IMR-90 (cell line): Measurements from ENCODE around the gene PYROXD2. TPM values are rescaled to one million over a fixed set of nuclear protein-coding genes. Genes with fewer than 3 reads are reported as not detected.

Experiments
- ATAC-seq: fragments of 200-7000 bp; cut with Tn5 transposase; 2 replicates; pipeline ENCODE4 v1.9.1; 2020; ENCODE audit warnings: low read depth, mild to moderate bottlenecking, moderate library complexity
- BruUV-seq: library from RNA; stranded (reverse); fragments of 400-500 nt; replicated peaks from 2 replicates; lab custom pipeline; 2021; lab: Mats Ljungman, UMichigan
- CTCF ChIA-PET: fragments of 300-600 bp; formaldehyde crosslinking; extraction: SDS; loops from one replicate; lab custom pipeline; 2021; ENCODE audit warnings: antibody characterized with exemption; lab: Yijun Ruan, JAX
- POLR2A ChIA-PET: fragments of 300-600 bp; sonication (Branson Sonifier 250); formaldehyde crosslinking; loops from one replicate; lab custom pipeline; 2022; ENCODE audit warnings: antibody characterized with exemption; ENCODE audit not compliant: unreplicated experiment; lab: Charles Lee
- DNase-seq: peaks from one replicate; pipeline ENCODE4 v3.0.0; 2013
- H2AFZ ChIP-seq: replicated peaks from 2 replicates; pipeline ENCODE3; 2013; ENCODE audit warnings: low read length, mild to moderate bottlenecking; ENCODE audit not compliant: poor library complexity
- H2AK5ac ChIP-seq: 2 replicates; pipeline ENCODE4 v1.6.1; 2013; ENCODE audit warnings: low read depth, low read length, inconsistent platforms
- H2AK9ac ChIP-seq: replicated peaks from 2 replicates; pipeline ENCODE3; 2013; ENCODE audit warnings: mild to moderate bottlenecking, low read depth, low read length, moderate library complexity; ENCODE audit not compliant: poor library complexity
- H2BK120ac ChIP-seq: 2 replicates; pipeline ENCODE4 v1.6.1; 2013; ENCODE audit warnings: low read depth, low read length, inconsistent platforms
- H2BK15ac ChIP-seq: 3 replicates; pipeline ENCODE4 v1.6.1; 2013; ENCODE audit warnings: low read depth, low read length, inconsistent platforms
- H2BK20ac ChIP-seq: 2 replicates; pipeline ENCODE4 v1.6.1; 2013; ENCODE audit warnings: low read depth, mild to moderate bottlenecking, inconsistent platforms, low read length, moderate library complexity
- H2BK5ac ChIP-seq: 2 replicates; pipeline ENCODE4 v1.6.1; 2013; ENCODE audit warnings: mild to moderate bottlenecking, low read depth, low read length, inconsistent platforms; ENCODE audit not compliant: poor library complexity, severe bottlenecking
- H3K14ac ChIP-seq: replicated peaks from 2 replicates; pipeline ENCODE4 v1.6.1; 2013; ENCODE audit warnings: low read depth, low read length, inconsistent platforms
- H3K18ac ChIP-seq: 2 replicates; pipeline ENCODE4 v1.6.1; 2013; ENCODE audit warnings: low read depth, low read length, control low read depth
- H3K23ac ChIP-seq: 2 replicates; pipeline ENCODE4 v1.6.1; 2013; ENCODE audit warnings: low read depth, low read length, inconsistent platforms
- H3K27ac ChIP-seq: 2 replicates; pipeline ENCODE4 v1.5.1; 2013; ENCODE audit warnings: mild to moderate bottlenecking, control low read depth, low read length; ENCODE audit not compliant: insufficient read depth
- H3K27me3 ChIP-seq: 2 replicates; pipeline ENCODE4 v1.6.1; 2013; ENCODE audit warnings: low read length; ENCODE audit not compliant: control insufficient read depth, insufficient read depth
- H3K36me3 ChIP-seq: 2 replicates; pipeline ENCODE4 v1.6.1; 2013; ENCODE audit warnings: low read length, mixed read lengths; ENCODE audit not compliant: control insufficient read depth, insufficient read depth
- H3K4ac ChIP-seq: 2 replicates; pipeline ENCODE4 v1.6.1; 2013; ENCODE audit warnings: low read depth, low read length, inconsistent platforms
- H3K4me1 ChIP-seq: 2 replicates; pipeline ENCODE4 v1.6.1; 2013; ENCODE audit warnings: low read length, mixed read lengths; ENCODE audit not compliant: control insufficient read depth, insufficient read depth
- H3K4me2 ChIP-seq: 2 replicates; pipeline ENCODE4 v1.6.1; 2013; ENCODE audit warnings: low read depth, mild to moderate bottlenecking, control low read depth, low read length, moderate library complexity
- H3K4me3 ChIP-seq: 2 replicates; pipeline ENCODE4 v1.5.1; 2013; ENCODE audit warnings: low read depth, mild to moderate bottlenecking, control low read depth, low read length, moderate library complexity; ENCODE audit not compliant: insufficient read depth
- H3K56ac ChIP-seq: 2 replicates; pipeline ENCODE4 v1.6.1; 2013; ENCODE audit warnings: low read length, inconsistent platforms; ENCODE audit not compliant: insufficient read depth; ENCODE audit errors: extremely low read depth
- H3K79me1 ChIP-seq, 2 experiments: 2 replicates each; pipeline ENCODE4 v1.6.1; 2013; ENCODE audit warnings: low read length in 2 of 2, inconsistent platforms in 1 of 2, low read depth in 1 of 2
- H3K9ac ChIP-seq: 2 replicates; pipeline ENCODE4 v1.6.1; 2013; ENCODE audit warnings: low read depth, low read length, control low read depth
- H3K9me1 ChIP-seq: 2 replicates; pipeline ENCODE4 v1.6.1; 2013; ENCODE audit warnings: low read length, inconsistent platforms; ENCODE audit not compliant: insufficient read depth
- H3K9me3 ChIP-seq: 2 replicates; pipeline ENCODE4 v1.6.1; 2013; ENCODE audit warnings: low read length; ENCODE audit not compliant: control insufficient read depth, insufficient read depth
- H4K20me1 ChIP-seq: 2 replicates; pipeline ENCODE4 v1.6.1; 2013; ENCODE audit warnings: low read length, inconsistent platforms; ENCODE audit not compliant: insufficient read depth
- H4K5ac ChIP-seq: 2 replicates; pipeline ENCODE4 v1.6.1; 2013; ENCODE audit warnings: mild to moderate bottlenecking, low read depth, low read length, control low read depth
- H4K8ac ChIP-seq, 2 experiments: 2 replicates each; pipeline ENCODE4 v1.6.1; 2013; ENCODE audit warnings: low read depth in 2 of 2, low read length in 2 of 2, control low read depth in 1 of 2, inconsistent platforms in 1 of 2
- H4K91ac ChIP-seq: 2 replicates; pipeline ENCODE4 v1.6.1; 2013; ENCODE audit warnings: low read depth, low read length, inconsistent platforms; ENCODE audit not compliant: insufficient read depth
- CEBPB ChIP-seq: IDR thresholded peaks from 2 replicates; pipeline ENCODE4 v1.6.1; 2012; ENCODE audit warnings: low read depth, low read length, improper control_type of control experiment
- MAFK ChIP-seq: IDR thresholded peaks from 2 replicates; pipeline ENCODE4 v1.6.1; 2012; ENCODE audit warnings: low read depth, low read length, improper control_type of control experiment
- MXI1 ChIP-seq: IDR thresholded peaks from 2 replicates; pipeline ENCODE4 v1.6.1; 2012; ENCODE audit warnings: low read depth, mild to moderate bottlenecking, low read length, moderate library complexity, borderline replicate concordance
- RCOR1 ChIP-seq: IDR thresholded peaks from 2 replicates; pipeline ENCODE4 v1.6.1; 2012; ENCODE audit warnings: mild to moderate bottlenecking, low read length, improper control_type of control experiment; ENCODE audit not compliant: insufficient replicate concordance
- RFX5 ChIP-seq: IDR thresholded peaks from 2 replicates; pipeline ENCODE4 v1.8.0; 2012; ENCODE audit warnings: low read depth, mild to moderate bottlenecking, low read length, moderate library complexity
- SMC3 ChIP-seq: fragments of 150-350 bp; IDR thresholded peaks from 2 replicates; pipeline ENCODE4 v1.6.1; 2016; ENCODE audit warnings: low read depth, mild to moderate bottlenecking, antibody characterized with exemption, low read length, moderate library complexity
- WGBS, 2 experiments: methylation state at CpG; one replicate each; pipeline versions ENCODE4 v1.1.5 to v1.1.7; 2013; ENCODE audit warnings: missing lambda C conversion rate in 2 of 2; ENCODE audit not compliant: insufficient read length in 1 of 2; ENCODE audit errors: extremely low coverage in 2 of 2; 5-methylcytosine and 5-hydroxymethylcytosine counted together
- dilution Hi-C: fragments of 300-500 bp; cut with HindIII; formaldehyde crosslinking; loops from one replicate; pipeline ENCODE4 v1.14.3; 2018; ENCODE audit warnings: low sequenced_read_pairs; ENCODE audit not compliant: unreplicated experiment
- in situ Hi-C: fragments of 300-500 bp; cut with MboI; formaldehyde crosslinking; loops from 3 replicates; pipeline ENCODE4 v1.14.3; 2019; ENCODE audit warnings: low sequenced_read_pairs, inconsistent platforms, mixed read lengths
- intact Hi-C: fragments of 100-400 bp; cut with micrococcal nuclease; formaldehyde crosslinking; loops from 2 replicates; pipeline ENCODE4 v1.10.0; 2022
- polyA plus RNA-seq, 3 experiments: library from polyadenylated mRNA; depleted of rRNA; stranded (reverse); fragments of >200 nt; gene quantifications; 2 replicates each; pipeline ENCODE4 v1.2.3, GENCODE V29; 2012; ENCODE audit warnings: low replicate concordance in 1 of 3
- total RNA-seq: library from RNA; depleted of rRNA; stranded (reverse); fragments of >200 nt; gene quantifications from 2 replicates; pipeline ENCODE4 v1.2.3, GENCODE V29; 2012
- TF ChIP-seq, protein P1 (sequence below): fragments of 150-350 bp; IDR thresholded peaks from 2 replicates; pipeline ENCODE4 v1.6.1; 2016; ENCODE audit warnings: low read depth, mild to moderate bottlenecking, low read length, moderate library complexity, borderline replicate concordance

PYROXD2 gene
- total and polyA plus RNA-seq, 2 of the 4 experiments (the other 2 are of a cell fraction): 6.5 to 16.3 TPM

DNA sequence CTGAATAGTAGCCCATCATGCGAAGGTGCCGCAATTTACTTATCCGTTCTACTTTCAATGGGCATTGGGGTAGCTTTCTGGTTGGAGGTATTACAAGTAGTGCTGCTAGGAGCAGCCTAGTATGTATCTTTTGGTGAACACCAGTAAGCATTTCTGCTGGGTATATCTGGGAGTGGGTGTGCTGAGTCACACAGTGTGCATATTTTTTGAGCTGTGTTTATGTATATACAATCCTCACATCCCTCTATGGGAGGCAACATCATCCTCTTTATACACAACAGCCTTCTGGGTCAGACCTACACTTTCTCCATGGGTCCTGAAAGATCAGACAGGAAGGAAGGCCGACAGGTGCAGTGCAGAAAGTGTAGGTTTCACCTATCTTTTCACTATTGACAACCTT lies 36.3 kb downstream of the PYROXD2 start (continued):
- no peak for TF ChIP-seq SMC3

DNA sequence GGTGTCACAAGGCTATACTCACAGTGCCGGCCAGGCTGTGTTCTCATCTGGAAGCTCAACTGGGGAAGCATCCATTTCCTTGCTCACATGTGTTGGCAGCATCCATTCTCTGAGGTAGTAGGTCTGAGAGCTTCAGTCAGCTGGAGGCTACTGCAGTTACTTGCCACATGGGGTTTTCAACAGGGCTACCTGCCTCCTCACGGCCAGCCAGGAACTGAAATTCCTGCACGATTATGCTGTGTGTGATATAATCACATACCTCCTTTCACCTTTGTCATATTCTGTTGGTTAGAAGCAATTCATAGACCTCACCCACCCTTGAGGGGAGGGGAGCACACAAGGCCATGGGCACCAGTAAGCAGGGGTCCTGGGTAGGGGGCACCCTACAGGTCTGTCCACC lies 37.4 kb downstream of the PYROXD2 start:
- dilution Hi-C loops: no loop called here
- intact Hi-C loops: no loop called here
- H3K9me1 ChIP-seq: peaks cover 29% of the 10 kb centered on the region

More for the DNA sequence above, 37.4 kb downstream of the PYROXD2 start:
- Histone ChIP-seq H4K5ac (no peak overlapping the region; the same call in 1 of the 2 replicates), H3K14ac (peak overlapping the region; percentile 26; the same call in 1 of the 2 replicates), H3K4me3 (no peak overlapping the region), H4K8ac (0 out of 4 replicates have a peak overlapping the region, but pooled peaks of 1 of the 2 experiments have one; percentile 7), H2BK5ac (peak overlapping the region; percentile 17), H3K9me3 (peaks cover 2% of the 10 kb centered on the region; the same call in 1 of the 2 replicates), H2BK120ac (peak overlapping the region; percentile 52), H4K91ac (peak overlapping the region; percentile 31; the same call in 1 of the 2 replicates), H3K4ac (peak overlapping the region; percentile 61), H4K20me1 (no peaks in the 10 kb centered on the region), H3K56ac (no peak overlapping the region), H2BK15ac (peak overlapping the region; percentile 55; the same call in 1 of the 3 replicates), H2AK9ac (peak overlapping the region; percentile 20), H3K4me2 (no peak overlapping the region), H2AK5ac (peak overlapping the region; percentile 47), H3K36me3 (no peaks in the 10 kb centered on the region), H3K79me1 (no peaks in the 10 kb centered on the region; a peak in 1 of 4 replicates), H3K23ac (no peak overlapping the region), H3K27me3 (no peaks in the 10 kb centered on the region), H2BK20ac (peak overlapping the region; percentile 64; the same call in 1 of the 2 replicates), H3K9ac (no peak overlapping the region), H2AFZ (no peak overlapping the region), H3K18ac (peak overlapping the region; percentile 63; the same call in 1 of the 2 replicates), H3K4me1 (peaks cover 41% of the 10 kb centered on the region), H3K27ac (no peak overlapping the region)
- BruUV-seq: no TSS peak
- POLR2A ChIA-PET: no interaction called here
- TF ChIP-seq MXI1: no peak
- no peak for TF ChIP-seq RCOR1
- no peak for TF ChIP-seq MAFK
- no peak for TF ChIP-seq RFX5
- TF ChIP-seq, protein P1, sequence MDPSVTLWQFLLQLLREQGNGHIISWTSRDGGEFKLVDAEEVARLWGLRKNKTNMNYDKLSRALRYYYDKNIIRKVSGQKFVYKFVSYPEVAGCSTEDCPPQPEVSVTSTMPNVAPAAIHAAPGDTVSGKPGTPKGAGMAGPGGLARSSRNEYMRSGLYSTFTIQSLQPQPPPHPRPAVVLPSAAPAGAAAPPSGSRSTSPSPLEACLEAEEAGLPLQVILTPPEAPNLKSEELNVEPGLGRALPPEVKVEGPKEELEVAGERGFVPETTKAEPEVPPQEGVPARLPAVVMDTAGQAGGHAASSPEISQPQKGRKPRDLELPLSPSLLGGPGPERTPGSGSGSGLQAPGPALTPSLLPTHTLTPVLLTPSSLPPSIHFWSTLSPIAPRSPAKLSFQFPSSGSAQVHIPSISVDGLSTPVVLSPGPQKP: no peak
- no peak for TF ChIP-seq CEBPB
- 100% methylated on average over 1 of the region's 3 CpGs; no CpG with 5 or more reads in 1 of the 2 experiments for WGBS, 2 experiments
- CTCF ChIA-PET: no interaction called here
- no peak for DNase-seq
- ATAC-seq: no peak
- in situ Hi-C loops: no loop called here
